PC-3 (cell line): ENCODE data around the gene ANKRD60. TPM values are rescaled to one million over a fixed set of nuclear protein-coding genes. Genes with fewer than 3 reads are reported as not detected.
A peak's percentile ranks its signal among the peaks of the same experiment; 100 is the strongest.

Source experiments
- ATAC-seq: fragments of 200-7000 bp; cut with Tn5 transposase; 2 replicates; pipeline ENCODE4 v1.9.1; 2020; ENCODE audit warnings: mild to moderate bottlenecking, moderate library complexity
- BruUV-seq: library from RNA; stranded (reverse); fragments of 400-500 nt; replicated peaks from 2 replicates; lab custom pipeline; 2021; lab: Mats Ljungman, UMichigan
- CTCF ChIA-PET: fragments of 300-600 bp; sonication (Branson Sonifier 250); formaldehyde crosslinking; loops from one replicate; lab custom pipeline; 2022; ENCODE audit warnings: antibody characterized with exemption; lab: Charles Lee
- POLR2A ChIA-PET: fragments of 300-600 bp; sonication (Branson Sonifier 250); formaldehyde crosslinking; loops from one replicate; lab custom pipeline; 2022; ENCODE audit warnings: antibody characterized with exemption; ENCODE audit not compliant: unreplicated experiment; lab: Charles Lee
- DNase-seq: peaks from one replicate; pipeline ENCODE4 v3.0.0-alpha.2; 2015
- H2AFZ ChIP-seq: fragments of 300-600 bp; sonication (generic); 2 replicates; pipeline ENCODE4 v1.6.0; 2016; ENCODE audit warnings: antibody characterized with exemption, low read length
- H3F3A ChIP-seq: fragments of 300-600 bp; sonication (generic); one replicate; pipeline ENCODE4 v1.6.0; 2017; ENCODE audit warnings: antibody characterized with exemption, low read length, control low read depth, mild to moderate bottlenecking; ENCODE audit not compliant: unreplicated experiment
- H3K27ac ChIP-seq: fragments of 300-600 bp; sonication (generic); 2 replicates; pipeline ENCODE4 v1.5.1; 2016; ENCODE audit warnings: mild to moderate bottlenecking, low read length
- H3K27me3 ChIP-seq: fragments of 300-600 bp; sonication (generic); 2 replicates; pipeline ENCODE4 v1.6.1; 2016; ENCODE audit warnings: low read length, mixed read lengths
- H3K36me3 ChIP-seq: fragments of 300-600 bp; sonication (generic); 2 replicates; pipeline ENCODE4 v1.6.1; 2016; ENCODE audit warnings: low read depth, mixed run types, low read length, mixed read lengths
- H3K4me1 ChIP-seq: fragments of 300-600 bp; sonication (generic); 2 replicates; pipeline ENCODE4 v1.5.1; 2016; ENCODE audit warnings: low read length; ENCODE audit not compliant: insufficient read depth
- H3K4me2 ChIP-seq: fragments of 300-600 bp; sonication (generic); 2 replicates; pipeline ENCODE4 v1.6.0; 2016; ENCODE audit warnings: low read length
- H3K4me3 ChIP-seq: fragments of 300-600 bp; sonication (generic); 2 replicates; pipeline ENCODE4 v1.5.1; 2016; ENCODE audit warnings: mild to moderate bottlenecking, low read length, mixed read lengths
- H3K79me2 ChIP-seq: fragments of 300-600 bp; sonication (generic); 2 replicates; pipeline ENCODE4 v1.6.1; 2017; ENCODE audit warnings: low read length, mixed read lengths
- H3K9ac ChIP-seq: fragments of 300-600 bp; sonication (generic); 2 replicates; pipeline ENCODE4 v1.6.0; 2016; ENCODE audit warnings: mild to moderate bottlenecking, low read length
- H3K9me2 ChIP-seq: fragments of 300-600 bp; sonication (generic); replicated peaks from 2 replicates; pipeline ENCODE4 v1.6.1; 2016; ENCODE audit warnings: mixed run types, low read length, mixed read lengths
- H3K9me3 ChIP-seq: fragments of 300-600 bp; sonication (generic); 2 replicates; pipeline ENCODE4 v1.6.1; 2016; ENCODE audit warnings: low read length, mixed read lengths
- H4K20me1 ChIP-seq: fragments of 300-600 bp; sonication (generic); 2 replicates; pipeline ENCODE4 v1.6.1; 2016; ENCODE audit warnings: low read length, mixed read lengths
- EZH2 ChIP-seq: fragments of 300-600 bp; sonication (generic); IDR thresholded peaks from one replicate; pipeline ENCODE4 v1.6.1; 2017; ENCODE audit warnings: antibody characterized with exemption, mild to moderate bottlenecking, low read length; ENCODE audit not compliant: unreplicated experiment
- EZH2phosphoT487 ChIP-seq: fragments of 300-600 bp; sonication (generic); IDR thresholded peaks from 2 replicates; pipeline ENCODE4 v1.6.1; 2018; ENCODE audit warnings: mild to moderate bottlenecking, antibody characterized with exemption, low read length, borderline replicate concordance
- intact Hi-C: fragments of 100-400 bp; cut with micrococcal nuclease; formaldehyde crosslinking; loops from 2 replicates; pipeline ENCODE4 v1.9.0; 2023
- total RNA-seq: library from RNA; depleted of rRNA; stranded (reverse); fragments of >200 nt; gene quantifications from 2 replicates; pipeline ENCODE4 v1.2.3, GENCODE V29; 2014
- TF ChIP-seq, protein P1 (sequence below): fragments of 300-600 bp; sonication (generic); conservative IDR thresholded peaks from 2 replicates; pipeline ENCODE4 v1.5.1; 2017; ENCODE audit warnings: antibody characterized with exemption, low read depth, mild to moderate bottlenecking, low read length

The ANKRD60 gene
- total RNA-seq, 1 experiment from 2014 or later: not detected

DNA sequence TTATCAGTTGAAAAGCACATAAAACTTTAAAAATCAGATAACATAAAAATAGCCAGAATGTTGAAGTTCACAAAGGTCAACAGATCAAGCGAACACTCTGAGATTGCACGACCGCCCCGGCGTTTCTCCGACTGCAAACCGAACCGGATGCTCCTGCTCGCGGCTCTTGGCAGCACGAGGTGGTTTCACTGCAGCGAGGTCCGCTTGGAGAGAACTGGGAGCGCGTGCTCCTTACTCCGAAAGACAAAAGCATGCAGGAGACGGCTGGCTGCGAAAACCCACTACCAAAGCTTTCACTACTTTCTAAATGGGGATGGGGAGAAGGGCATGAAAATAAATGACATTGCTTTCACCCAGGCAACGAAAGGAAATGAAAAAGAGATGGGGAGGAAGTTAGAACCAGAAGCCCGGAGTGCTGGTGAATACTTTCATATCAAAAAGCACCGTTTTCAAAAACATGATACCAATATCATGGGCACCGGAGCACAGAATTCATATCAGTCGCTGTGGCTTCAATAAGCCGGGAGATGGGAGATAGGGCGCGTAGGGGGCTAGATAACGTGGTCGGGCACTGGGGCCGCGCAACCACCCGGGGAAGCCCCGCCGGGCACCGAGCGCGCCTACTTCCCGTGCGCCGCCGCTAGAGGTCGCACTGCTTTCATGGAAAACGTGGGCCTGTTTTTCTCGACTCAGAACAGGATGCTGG lies 8.3 kb upstream of the ANKRD60 start:
- H2AFZ ChIP-seq: peak overlapping the region; percentile 88
- H3K4me1 ChIP-seq: peaks cover 26% of the 10 kb centered on the region
- intact Hi-C loops: loop anchor here (1.0 to 10.0 kb wide), 5 partner anchors 74 to 598 kb away; partner anchors contain the start of gene STX16
- no peaks in the 10 kb centered on the region for H4K20me1 ChIP-seq
- TF ChIP-seq, protein P1, sequence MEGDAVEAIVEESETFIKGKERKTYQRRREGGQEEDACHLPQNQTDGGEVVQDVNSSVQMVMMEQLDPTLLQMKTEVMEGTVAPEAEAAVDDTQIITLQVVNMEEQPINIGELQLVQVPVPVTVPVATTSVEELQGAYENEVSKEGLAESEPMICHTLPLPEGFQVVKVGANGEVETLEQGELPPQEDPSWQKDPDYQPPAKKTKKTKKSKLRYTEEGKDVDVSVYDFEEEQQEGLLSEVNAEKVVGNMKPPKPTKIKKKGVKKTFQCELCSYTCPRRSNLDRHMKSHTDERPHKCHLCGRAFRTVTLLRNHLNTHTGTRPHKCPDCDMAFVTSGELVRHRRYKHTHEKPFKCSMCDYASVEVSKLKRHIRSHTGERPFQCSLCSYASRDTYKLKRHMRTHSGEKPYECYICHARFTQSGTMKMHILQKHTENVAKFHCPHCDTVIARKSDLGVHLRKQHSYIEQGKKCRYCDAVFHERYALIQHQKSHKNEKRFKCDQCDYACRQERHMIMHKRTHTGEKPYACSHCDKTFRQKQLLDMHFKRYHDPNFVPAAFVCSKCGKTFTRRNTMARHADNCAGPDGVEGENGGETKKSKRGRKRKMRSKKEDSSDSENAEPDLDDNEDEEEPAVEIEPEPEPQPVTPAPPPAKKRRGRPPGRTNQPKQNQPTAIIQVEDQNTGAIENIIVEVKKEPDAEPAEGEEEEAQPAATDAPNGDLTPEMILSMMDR: peak; percentile 99
- TF ChIP-seq EZH2phosphoT487: no peak
- no peaks in the 10 kb centered on the region for H3F3A ChIP-seq
- H3K36me3 ChIP-seq: 0 out of 2 replicates have a peak, but pooled peaks cover 2% of the 10 kb centered on the region
- DNase-seq (peak; percentile 90), ATAC-seq (peak; percentile 88)
- no peaks in the 10 kb centered on the region for H3K9me2 ChIP-seq
- H3K9ac ChIP-seq: peak overlapping the region; percentile 76
- no peaks in the 10 kb centered on the region for H3K79me2 ChIP-seq
- H3K27ac ChIP-seq: peak overlapping the region; percentile 40
- H3K9me3 ChIP-seq: no peaks in the 10 kb centered on the region
- CTCF ChIA-PET: interaction anchor here (0.5 to 0.8 kb wide), 2 partner anchors 23 to 602 kb away, joined by 3 read pairs; no protein-coding TSS in a partner anchor
- H3K4me3 ChIP-seq: peak overlapping the region; percentile 71
- H3K27me3 ChIP-seq: no peaks in the 10 kb centered on the region
- peak overlapping the region; percentile 86 for H3K4me2 ChIP-seq
- BruUV-seq: no TSS peak
- POLR2A ChIA-PET: interaction anchor here (0.6 kb wide), 1 partner anchor 526 kb away, joined by 5 read pairs; no protein-coding TSS in a partner anchor

DNA sequence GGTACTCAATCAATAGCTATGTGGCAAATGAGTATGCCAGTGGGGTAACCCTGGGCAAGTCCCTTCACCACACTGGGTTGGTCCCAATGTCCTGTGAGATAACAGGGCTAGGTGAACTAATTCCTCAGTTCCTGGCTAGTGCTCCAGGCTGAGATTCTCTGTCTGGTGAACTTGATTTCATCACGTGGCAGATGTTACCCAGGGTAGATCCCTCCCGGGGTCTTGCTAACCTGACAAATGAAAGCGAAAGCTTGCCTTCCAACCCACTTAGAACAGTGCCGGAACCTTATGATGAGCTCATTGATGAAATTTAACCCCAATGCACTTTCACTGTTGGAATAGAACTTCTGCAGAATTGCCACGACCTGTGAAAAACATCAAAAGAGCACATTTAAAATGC lies 6.6 kb upstream of the ANKRD60 start:
- DNase-seq: no peak
- Histone ChIP-seq H3K9me3 (no peaks in the 10 kb centered on the region), H3K4me3 (no peak overlapping the region), H3K36me3 (0 out of 2 replicates have a peak, but pooled peaks cover 2% of the 10 kb centered on the region), H4K20me1 (no peaks in the 10 kb centered on the region), H3K9me2 (no peaks in the 10 kb centered on the region), H3K79me2 (no peaks in the 10 kb centered on the region), H3K4me1 (peaks cover 29% of the 10 kb centered on the region), H3K9ac (no peak overlapping the region), H3K27ac (no peak overlapping the region), H2AFZ (no peak overlapping the region), H3K4me2 (no peak overlapping the region), H3K27me3 (no peaks in the 10 kb centered on the region), H3F3A (no peaks in the 10 kb centered on the region)
- intact Hi-C loops: loop anchor here (5.0 to 10.0 kb wide), 3 partner anchors 107 to 600 kb away; partner anchors contain the start of gene STX16
- CTCF ChIA-PET: no interaction called here
- no TSS peak for BruUV-seq
- POLR2A ChIA-PET: interaction anchor here (0.7 kb wide), 1 partner anchor 9 kb away, joined by 3 read pairs; no protein-coding TSS in a partner anchor
- TF ChIP-seq EZH2phosphoT487 (no peak), EZH2 (no peak)
- TF ChIP-seq, protein P1: no peak
- no peak for ATAC-seq
